G401.6 (cell line): ENCODE measurements around the gene OGFOD1.

Experiments used
- FAIRE-seq: peaks from 2 replicates; lab custom pipeline; 2012; peaks lifted over from hg19 to GRCh38; lab: Jason Lieb, UNC

The OGFOD1 gene

DNA sequence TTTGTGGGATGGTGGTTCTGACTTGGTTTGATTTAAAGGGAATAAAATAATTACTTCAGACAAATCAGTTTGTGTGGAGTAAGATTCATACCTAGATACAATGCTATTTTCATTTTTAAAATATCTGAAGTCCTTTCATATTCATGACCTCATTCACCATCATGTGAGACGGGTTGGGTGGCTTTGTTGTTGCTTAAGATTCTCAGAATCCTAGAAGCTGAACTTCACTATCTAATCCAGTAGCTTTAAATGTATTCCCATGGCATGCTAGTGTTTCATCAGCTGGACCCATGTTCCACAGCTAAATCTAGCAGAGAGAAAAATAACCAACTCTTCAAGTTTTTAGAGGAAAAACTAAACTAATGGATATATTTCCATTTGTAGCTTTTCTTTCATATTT is 23.3 kb upstream of the OGFOD1 start:
- no peak for FAIRE-seq

DNA sequence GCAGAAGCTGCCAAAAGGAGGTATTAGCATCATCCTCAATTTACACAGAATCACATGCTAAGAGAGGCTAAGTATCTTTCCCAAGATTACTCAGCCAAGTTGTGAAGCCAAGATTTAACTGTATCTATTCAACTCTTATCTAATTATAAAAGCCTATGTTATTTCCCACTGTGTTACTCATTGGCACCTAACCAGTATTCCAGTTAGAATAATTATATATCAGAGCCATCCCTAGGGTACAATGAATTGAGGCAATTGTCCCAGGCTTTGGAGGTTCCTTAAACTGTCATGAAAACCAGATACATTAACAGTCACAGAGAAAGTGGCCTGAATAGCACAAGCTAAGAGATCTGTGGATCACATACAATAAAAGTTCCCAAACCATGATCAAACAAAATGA is 15.1 kb upstream of the OGFOD1 start:
- no peak for FAIRE-seq

DNA sequence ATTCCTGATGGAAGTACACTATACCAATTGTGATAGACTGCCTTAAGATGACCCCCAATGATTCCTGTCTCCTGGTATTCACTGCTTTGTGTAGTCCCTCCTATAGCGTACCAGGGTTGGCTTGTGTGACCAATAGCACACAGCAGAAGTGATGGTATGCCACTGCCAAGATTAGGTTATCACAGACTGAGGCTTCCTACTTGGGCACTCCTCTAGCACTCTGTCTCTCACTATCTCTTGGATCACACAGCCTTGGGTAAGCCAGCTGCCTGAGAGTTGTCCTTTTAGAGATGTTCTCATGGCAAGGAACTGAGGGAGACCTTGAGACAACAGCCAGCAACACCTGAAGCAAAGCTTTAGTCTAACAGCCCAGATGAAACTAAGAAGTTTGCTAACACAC is 13.3 kb upstream of the OGFOD1 start:
- no peak for FAIRE-seq

DNA sequence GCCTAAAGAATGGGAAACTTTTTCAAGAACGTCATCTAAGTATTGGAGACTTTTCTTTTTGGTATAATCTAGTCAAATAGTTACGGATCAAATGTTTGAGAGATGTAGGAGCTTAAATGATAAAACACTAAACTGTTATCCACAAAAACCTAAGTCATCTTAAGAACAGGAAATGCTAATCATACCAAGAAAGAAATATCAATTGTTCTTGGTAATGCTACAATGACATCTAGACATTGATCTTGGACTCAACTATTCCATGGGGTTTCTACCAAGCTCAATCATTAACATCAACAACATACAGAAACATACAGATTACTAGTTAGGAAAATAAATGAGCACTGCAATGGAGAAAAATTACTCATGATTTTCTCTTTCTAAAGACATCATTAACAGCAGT is 4.1 kb upstream of the OGFOD1 start:
- no peak for FAIRE-seq

DNA sequence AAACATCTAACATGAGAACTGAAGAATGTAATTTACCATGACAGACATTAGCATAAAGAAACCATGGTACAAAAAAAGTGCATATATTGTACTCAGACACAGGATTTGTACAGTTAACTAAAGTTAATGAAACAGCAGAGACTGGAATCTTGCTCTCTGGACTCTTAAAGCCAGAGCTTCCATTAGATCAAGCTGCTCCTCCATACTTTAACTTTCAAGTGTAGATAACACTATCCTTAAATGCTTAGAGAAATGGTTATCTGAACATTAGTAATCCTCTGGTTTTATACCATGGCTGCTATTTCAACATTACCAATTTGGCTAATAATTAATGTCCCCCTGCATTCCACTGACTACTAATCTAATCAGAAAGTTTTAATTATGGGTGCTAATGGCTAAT is 3.3 kb upstream of the OGFOD1 start:
- no peak for FAIRE-seq

DNA sequence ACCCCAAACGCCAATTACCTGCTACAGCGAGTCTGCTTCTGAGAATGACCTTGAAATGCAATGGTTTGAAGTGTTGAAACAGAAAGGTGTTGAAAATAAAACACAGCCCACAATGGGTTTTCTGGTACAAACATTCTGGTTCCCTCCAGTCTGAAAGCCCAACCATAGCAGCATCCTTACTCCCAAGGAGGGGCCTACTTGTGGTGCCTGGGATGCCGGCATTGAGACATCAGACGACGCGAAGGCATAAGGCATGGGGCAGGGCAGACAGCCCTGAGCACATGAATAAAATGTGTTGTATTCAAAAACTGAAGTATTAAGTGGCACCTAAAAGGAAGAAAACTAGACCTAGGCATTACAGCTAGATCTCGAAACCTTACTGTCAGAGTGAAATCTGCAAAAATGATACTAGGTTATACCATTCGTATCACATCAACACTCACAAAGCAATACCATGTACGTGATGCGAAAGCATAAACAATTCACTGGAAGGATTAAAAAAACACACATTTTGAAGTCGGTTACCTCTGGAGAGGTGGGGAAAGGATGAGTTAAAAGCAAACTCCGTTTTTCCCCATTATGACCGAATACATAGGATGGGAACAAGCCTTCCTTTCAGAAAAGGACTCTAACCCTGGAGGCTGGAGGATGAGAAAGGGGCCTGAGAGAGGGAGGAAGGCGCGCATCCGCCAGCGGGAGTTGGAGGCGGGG is 924 bp upstream of the OGFOD1 start:
- no peak for FAIRE-seq

DNA sequence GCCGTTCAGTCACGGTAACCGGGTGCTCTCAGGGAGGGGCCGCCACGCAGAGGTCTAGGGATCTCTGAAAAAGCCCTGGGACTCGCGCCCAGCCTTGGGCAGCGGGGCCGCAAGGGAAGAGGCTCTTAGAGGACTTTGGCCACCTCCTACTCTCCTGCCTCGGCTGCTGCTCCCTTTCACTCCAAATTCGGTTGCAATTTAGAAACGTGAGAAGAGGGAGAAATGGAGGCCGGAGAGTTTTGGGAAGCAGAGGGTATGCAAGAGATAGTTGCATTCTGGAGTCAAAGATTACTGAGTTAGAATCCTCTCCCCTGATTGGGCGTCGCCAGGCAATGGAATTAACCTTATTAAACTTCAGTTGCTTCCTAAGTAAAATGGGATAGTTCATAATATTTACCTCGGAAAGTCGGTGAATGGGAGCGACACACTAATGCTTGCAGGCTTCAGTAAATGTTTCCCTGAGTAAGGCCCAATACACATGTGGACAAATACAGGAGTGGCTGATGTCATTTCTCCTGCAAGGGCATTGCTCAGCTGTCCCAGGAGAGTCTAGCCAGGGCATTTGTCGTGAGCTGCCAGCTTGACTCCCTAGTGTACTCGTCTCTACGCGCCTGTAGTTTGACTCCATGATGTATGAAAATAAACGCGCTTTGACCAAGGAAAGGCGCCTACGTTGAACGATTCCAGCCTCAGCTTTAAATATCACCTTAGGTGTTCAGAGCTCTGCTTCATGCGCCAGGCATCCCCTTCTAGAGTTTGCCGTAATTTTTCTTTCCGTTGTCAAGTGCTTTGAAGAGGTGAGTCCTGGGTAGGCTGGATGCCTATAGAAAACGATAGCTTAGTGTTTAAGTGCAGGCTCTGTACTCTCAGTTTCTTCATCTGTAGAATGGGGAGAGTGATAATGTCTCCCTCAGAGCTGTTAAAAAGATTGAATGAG is 667 bp downstream of the OGFOD1 start:
- FAIRE-seq = no peak

DNA sequence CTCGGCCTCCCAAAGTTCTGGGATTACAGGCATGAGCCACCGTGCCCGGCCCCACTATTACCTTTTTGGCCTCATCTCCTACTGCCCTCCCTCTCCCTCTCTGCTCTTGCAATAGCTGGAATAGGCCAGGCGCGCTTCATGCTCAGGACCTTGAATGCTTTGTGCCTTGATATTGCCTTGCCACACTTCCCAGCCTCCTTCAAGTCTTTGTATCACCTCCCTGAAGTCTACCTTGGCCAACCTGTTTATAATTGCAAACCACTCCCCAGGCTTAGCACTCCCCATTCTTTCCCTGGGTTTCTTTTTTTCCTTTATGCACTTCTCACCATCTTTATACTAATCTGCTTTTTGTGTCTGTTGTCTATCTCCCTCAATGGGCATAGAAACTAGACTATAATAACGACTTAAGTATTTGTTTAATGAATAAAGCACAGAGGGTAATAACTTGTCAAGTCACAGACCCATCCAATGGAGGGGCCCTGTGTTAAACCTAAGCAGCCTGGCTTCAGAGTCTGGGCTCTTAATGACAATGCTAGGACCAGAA is 6.6 kb downstream of the OGFOD1 start:
- FAIRE-seq = no peak

DNA sequence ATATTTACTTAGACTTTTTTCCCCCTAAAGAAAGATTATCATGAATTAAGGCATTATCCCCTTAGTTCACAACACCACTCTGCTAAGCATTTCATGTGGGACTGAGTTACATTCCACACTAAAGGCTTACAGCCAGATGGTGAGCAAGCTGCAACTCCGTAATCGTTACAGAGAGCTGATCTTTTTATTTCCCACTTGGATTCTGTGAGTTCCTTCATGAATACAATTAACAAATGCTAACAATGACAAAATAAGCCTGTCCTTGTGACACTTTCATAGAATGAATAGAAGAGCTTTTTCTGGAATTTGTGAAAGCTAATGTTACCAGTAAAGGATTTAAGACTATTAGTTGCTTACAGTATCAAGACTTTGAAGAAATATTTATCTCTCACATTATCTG is 8.7 kb downstream of the OGFOD1 start:
- FAIRE-seq = no peak

DNA sequence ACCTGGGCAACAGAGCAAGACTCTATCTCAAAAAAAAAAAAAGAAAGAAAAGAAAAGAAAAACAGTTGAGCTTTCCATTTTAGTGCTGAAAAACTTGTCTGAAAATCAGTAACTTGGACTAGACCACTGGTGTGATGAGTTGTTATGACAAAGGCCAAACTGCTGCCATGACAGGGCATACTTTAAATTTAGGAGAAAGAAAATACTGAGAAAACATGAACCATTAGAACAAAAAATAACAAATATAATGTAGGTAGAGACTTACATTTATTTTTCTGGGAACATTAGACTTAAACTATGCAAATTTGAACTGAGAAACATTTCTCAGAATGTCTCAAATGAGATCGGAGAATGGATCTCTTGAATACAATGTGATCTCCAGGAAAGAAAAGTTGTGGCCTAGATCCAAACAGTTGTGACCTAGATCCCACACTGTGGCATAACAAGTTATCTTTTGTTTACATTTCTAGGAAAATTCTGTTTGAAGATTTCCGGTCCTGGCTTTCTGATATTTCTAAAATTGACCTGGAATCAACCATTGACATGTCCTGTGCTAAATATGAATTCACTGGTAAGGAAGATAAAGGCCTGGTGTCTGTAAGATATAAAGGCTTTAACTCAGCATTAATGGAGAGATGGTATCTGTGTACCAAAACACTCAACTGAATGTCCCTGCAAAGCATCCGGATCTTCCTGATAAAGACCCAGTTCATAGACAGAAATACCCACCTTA is 10.9 kb downstream of the OGFOD1 start:
- FAIRE-seq = no peak

DNA sequence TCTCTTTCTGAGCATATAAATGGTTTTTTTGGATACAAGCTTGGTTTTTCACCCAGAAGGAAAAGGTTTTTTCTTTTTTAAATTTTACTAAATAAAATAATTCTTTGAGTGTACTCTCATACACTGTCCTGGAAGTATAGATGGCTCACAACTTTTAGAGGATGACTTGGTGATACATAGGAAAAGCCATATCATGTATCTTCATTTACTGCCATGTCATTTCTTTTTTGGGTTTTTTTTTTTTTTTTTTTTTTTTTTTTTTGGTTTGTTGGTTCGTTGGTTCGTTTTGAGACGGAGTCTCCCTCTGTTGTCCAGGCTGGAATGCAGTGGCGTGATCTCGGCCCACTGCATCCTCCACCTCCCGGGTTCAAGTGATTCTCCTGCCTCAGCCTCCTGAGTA is 11.8 kb downstream of the OGFOD1 start:
- FAIRE-seq = no peak

DNA sequence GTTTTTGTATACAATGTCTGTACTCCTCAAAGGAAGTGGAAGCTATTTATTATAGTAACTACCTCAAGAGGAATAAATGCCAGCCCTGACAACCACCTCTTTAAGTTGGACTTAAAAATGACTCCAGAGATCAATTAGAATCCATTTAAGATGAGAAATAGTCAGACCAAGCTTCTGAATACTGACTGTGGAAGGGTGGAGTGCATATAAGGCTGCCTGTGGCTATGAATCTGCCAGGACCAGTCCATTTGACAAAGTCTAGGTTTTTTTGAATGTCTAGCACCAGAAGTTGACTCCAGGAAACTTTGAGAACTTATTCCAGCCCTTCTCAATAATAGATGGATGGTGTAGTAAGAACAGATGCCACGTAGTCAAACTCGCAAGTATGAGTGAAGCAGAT is 15.0 kb downstream of the OGFOD1 start:
- FAIRE-seq = no peak

DNA sequence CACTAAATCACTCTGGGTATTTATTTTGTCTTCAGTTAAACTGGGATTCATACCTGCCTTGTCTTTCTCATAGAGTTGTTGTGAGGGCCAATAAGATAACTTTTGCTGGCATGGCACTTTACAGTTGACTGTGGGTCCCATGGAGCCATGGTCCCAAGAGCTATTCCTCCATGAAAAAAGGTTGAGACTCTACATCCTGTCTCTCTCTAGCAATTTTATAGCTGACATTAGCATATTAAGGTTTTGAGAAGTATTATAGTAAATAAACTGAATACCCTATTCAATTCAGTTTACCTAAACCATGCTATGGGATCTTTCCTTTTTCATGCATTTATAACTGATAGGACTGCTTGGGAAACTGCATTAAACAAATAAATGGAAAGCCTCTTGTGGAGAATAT is 17.4 kb downstream of the OGFOD1 start:
- FAIRE-seq = no peak

DNA sequence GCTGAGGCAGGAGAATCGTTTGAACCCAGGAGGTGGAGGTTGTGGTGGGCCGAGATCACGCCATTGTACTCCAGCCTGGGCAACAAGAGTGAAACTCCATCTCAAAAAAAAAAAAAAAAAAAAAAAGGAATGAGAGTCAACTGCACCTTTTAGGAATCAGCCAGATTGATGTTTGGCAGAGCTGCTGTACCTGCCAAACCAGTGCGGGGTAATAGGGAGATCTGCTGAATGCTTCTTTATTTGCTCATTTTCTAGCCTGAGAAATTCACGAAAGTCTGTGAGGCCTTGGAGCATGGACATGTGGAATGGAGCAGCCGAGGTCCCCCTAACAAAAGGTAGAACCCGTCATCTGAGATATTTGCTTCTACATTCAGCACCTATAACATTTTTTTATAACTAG is 18.4 kb downstream of the OGFOD1 start:
- FAIRE-seq = no peak

DNA sequence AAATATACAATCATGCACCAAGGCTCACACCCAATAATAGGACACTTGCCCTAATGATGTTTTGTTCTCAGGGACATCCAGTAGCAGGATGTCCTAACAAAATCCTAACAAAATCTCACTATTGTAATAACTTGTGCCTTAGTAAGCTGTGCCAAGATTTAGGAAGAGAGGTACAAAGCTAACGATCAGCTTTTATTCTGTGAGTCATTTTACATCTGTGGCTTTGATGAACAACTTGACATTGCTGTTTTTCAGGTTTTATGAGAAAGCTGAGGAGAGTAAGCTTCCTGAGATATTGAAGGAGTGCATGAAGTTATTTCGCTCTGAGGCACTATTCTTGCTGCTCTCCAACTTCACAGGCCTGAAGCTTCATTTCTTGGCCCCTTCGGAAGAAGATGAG is 18.9 kb downstream of the OGFOD1 start:
- FAIRE-seq = no peak

DNA sequence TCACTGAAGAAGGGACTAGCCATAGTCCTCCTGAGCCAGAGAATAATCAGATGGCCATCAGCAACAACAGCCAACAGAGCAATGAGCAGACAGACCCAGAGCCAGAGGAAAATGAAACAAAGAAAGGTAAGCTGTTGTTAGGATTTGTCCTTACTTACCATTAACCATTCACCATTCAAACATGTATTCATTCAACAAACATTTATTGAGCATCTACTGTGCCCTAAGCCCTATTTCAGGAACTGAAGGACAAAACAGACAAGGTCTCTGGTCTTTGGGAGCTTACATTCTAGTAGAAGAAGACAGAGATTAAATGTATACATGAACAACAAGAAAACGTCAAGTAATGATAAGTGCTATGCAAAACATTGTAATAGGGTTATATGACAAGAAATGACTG is 19.3 kb downstream of the OGFOD1 start:
- no peak for FAIRE-seq

DNA sequence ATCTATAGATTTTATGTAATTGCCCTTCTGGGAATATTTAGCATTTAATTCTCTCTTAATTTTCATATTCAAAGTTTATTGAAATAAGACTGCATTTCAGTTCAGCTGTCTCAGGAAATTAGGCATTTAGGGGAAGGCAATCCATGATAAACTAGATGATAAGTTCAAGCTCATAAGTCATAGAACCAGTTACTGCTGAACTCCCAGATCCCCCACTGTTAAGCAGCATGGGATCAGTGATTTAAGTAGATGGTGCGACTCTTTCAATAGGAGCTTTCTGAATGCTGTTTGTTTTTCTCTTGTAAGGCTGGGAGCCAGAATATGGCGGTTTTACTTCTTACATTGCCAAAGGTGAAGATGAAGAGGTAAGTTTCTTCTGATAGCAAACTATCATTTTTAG is 23.8 kb downstream of the OGFOD1 start:
- FAIRE-seq = no peak

DNA sequence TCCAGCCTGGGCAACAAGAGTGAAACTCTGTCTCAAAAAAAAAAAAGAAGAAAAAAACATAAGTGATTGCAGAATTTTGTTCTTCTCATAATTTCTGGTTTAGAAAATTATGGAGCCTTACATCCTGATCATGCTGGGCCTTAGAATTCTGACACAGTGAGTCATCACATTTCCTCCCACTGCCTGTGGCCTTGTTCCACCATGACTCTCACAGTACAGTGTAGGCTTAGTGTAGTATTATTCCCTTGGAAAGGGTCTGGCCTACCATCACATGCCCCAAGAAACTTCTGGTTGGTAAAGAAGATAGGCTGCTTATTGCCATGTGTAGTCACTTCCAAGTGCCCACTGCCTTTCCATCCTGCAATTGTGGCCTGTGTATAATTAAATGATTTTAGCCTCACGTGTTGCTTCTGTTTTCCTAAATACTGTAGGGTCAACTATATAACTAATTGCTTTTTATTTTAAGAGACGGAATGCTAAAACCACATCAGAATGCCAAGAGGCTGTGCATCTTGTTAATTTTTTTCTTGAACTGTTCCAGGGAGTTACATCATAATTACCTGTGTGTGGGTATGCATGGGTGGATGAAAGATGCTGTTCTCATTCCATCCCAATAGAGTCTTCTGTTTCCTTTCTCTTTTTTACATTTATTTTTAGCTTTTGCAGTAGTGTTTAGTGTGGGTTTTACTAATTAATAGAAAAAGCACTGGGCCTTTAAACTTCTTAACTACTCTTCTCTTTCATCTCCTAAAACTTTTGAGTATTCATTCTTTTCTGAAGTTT is 25.9 kb downstream of the OGFOD1 start:
- no peak for FAIRE-seq

DNA sequence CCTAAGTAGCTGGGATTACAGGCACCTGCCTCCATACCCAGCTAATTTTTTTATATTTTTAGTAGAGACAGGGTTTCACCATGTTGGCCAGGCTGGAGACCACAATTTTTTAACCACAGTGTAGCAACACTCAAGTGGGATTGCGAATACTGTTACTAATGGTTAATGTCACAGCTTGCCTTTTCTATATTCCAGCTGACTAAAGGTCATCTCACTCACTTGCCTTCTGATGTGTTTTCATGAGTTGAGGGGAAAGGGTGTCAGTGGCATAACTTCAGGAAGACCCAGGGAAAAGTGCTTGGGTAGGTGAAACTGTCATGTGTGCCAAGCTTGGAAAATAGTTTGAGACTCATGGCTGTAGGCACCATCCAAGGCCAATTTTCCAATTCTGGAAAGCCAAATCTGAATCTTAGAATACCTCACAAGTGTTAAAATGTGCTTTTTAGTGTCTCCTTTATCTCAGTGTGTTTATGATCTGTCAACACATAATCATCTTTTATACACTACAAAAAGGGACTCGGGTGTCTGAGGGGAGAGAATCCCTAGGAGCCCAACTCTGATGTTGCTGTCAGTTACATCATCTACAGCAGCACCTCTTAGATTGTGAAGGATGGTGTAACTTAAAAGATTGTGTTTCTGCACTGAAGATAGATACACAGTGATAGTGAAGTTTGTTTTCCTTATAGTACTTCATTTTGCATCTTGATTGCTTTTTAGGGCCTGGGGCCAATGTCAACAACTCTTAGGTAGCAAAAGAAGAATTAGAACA is 27.1 kb downstream of the OGFOD1 start:
- FAIRE-seq = no peak

DNA sequence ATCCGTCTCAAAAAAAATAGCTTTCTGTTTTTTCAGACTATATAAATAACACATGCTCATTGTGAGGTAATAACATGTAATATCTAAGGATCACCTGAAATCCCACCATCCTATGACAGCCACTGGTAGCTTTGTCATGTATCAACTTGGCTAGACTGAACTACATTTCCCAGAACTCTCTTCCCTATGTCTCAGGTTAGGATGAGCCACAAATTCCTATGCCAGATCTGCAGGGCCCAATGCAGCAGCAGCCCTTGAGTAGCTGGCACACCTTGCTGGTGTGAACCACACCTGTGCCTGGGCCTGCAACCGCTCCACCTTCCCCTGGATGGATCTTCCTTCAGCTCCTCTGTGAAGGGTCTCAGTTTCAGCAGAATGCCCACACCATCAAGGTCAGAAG is 28.1 kb downstream of the OGFOD1 start:
- no peak for FAIRE-seq

DNA sequence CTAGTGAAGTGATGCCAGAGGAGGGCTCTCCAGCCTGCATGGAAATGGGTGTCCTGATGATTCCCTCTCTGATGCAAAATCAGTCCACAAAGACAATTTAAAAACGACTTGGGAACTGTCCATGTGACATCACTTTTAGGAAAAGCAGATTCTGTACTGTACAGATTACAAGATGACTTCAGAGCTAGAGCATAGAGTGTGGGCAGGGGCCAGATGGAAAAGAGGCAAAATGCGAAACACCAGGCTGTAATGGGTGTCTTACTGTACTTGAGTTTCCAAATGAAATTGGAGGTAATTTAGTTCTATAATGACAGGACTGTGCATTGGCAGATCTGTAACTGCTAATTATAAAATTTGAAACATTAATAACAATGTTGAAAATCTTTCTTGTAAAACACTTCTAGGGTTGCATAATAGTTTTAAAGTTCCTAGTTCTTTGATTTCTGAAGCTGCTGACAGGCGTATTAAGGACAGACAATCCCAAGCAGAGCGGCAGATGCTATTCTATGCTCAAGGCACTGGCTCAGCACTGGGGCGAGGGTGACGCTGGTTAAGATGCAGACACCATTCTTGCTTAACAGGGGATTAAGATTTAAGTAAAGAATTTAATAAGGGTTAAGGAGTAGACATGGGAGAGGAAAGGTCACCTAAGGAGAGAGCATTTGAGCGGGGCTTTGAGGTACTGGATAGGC is 29.6 kb downstream of the OGFOD1 start:
- FAIRE-seq = no peak
